IPS DF 19.7 (cell line): Measurements from ENCODE around the gene A3GALT2.
"Not testable (repeated sequence)": the region's sequence is repeated elsewhere in the genome, so short reads cannot be mapped to it uniquely, and the experiment has no call there.

Experiments
- DNase-seq: peaks from one replicate; pipeline ENCODE4 v3.0.0-alpha.2; 2013; ENCODE audit warnings: low read depth, low spot score

The A3GALT2 gene

DNA sequence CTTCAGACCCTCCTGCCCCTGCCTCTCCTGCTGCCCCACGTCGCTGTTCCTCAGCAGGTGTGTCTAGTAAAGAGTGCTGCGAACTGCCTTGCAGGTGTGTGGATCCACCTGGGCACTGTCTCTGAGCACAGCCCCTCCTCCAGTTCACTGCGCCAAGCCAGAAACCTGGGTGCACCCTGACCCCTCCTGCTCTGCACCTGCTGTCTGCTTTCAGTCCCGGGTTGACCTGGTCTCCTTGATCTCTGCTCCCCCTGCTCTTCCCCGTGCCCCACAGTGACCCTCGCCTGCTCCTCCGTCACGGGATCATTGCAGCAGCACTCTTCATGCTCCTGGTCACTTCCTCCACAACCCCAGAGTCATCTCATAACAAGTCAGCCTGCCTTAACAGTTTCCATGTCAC, 6.5 kb downstream of the A3GALT2 start:
- DNase-seq: no peak

GRCh38 chr1:33312413-33312749, 8.5 kb downstream of the A3GALT2 start:
- no peak for DNase-seq

- no peak for DNase-seq
Measured at GRCh38 chr1:33311706-33312412, 9.0 kb downstream of the A3GALT2 start.

DNA sequence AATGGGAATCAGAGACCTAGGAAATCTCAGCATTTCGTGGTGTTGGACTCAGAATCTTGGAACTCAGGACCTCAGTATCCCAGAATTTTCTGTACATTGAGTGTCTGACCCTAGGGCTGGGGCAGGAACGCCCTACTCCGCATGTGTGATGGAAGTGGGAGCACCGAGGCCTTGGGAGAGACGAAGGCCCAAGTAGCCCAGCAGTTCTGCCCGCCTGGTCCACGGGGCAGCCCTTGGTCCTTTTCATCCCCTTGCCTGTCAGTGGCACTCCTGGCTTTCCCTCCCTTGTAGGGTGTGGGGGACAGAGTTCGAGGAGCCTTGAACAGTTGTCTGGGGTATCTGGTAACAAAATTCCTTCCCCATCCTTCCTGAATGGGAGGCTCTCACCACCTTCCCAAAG, 10.2 kb downstream of the A3GALT2 start:
- DNase-seq: no peak

GRCh38 chr1:33309351-33309750, 11.5 kb downstream of the A3GALT2 start:
- not testable (repeated sequence) for DNase-seq

DNA sequence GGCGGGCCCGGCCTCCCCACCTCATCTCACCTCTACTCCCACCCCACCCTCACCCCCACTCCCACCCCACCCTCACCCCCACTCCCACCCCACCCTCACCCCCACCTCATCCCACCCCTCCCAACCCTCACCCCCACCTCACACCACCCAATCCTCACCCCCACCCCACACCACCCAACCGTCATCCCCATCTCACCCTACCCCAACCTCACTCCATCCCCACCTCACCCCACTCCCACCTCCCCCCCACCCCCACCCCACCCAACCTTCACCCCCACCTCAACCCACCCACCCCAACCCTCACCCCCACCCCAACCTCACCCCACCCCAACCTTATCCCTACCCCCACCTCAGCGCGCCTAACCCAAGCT, 13.4 kb downstream of the A3GALT2 start:
- no peak for DNase-seq

- no peak for DNase-seq
Measured at GRCh38 chr1:33306653-33307493, 14.0 kb downstream of the A3GALT2 start.

GRCh38 chr1:33305816-33306652, 14.9 kb downstream of the A3GALT2 start:
- no peak for DNase-seq

DNA sequence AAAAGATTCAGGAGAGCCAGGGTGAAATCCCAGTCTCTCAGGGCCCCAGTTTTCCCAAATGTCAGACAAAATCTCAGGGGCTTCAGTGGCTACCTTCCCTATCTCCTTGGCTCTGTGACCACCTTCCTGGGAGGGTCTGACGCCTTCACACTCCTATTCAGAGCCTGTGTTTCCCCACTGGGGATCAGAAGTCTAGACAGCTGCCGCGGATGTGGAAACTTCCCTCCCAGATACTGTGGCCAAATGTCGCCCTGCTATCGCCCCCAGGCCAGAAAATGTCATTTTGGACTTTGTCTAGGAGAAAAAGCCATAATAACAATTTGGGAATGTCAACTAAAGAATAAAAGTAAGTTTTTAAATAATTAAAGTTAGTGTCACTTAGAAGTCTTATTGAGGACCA, 15.9 kb downstream of the A3GALT2 start:
- DNase-seq: no peak

DNA sequence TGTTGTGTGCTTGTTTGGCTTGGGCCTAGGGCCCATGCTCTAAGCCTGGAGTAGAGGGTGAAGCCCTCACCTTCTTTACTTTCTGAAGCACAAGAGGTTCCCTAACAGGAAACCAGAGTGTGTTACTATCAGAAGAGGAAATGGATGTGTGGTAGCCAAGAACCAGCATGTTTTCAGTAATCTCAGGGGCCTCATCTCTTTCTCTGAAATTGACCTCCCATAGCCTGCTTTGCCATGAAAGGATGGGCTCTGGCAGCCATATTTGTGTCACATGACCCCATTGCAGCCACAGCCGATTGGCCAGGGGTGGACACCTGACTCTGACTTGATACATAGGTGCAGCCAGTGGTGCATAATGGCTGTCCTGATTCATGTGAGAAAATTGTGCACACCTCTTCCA, 18.6 kb downstream of the A3GALT2 start:
- no peak for DNase-seq

GRCh38 chr1:33301273-33301984, 19.5 kb downstream of the A3GALT2 start:
- DNase-seq: no peak

- DNase-seq: no peak
Measured at GRCh38 chr1:33300673-33301072, 20.2 kb downstream of the A3GALT2 start.

DNA sequence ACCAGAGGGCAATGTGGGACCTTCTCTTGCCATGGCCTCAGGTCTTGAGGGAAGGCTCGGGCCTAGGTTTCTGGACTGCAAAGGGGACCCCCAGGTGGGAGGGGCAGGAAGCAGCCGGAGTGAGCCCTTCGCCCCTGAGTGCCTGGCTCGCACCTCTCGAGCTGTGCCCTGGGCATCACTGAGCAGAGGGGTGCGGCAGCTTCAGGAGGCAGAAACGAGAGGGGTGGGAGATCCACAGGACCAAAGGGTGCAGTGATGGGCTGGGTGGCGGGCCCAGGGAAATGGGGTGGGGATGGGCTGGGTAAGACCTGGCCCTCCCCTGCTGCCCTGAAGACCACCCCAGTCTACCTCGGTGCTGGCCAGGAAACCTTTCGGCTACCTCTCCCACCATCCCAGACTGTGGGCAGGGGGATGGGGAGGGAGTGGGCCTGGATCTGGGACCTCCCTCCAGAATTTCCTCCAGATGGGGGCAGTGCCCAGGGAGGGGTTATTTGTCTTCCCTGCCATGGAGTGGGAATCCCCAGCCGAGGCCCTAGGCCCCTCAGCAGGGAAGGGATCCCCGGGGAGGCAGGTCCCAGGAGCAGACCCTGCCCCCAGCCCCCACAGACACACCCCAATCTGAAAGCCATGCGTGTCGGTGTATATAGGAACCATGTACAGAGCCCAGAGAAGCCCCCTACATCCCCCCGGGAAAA, 21.3 kb downstream of the A3GALT2 start:
- no peak for DNase-seq

GRCh38 chr1:33298623-33299277, 22.1 kb downstream of the A3GALT2 start:
- DNase-seq: peak; percentile 30

- DNase-seq: no peak
Measured at GRCh38 chr1:33297911-33298622, 22.8 kb downstream of the A3GALT2 start.

DNA sequence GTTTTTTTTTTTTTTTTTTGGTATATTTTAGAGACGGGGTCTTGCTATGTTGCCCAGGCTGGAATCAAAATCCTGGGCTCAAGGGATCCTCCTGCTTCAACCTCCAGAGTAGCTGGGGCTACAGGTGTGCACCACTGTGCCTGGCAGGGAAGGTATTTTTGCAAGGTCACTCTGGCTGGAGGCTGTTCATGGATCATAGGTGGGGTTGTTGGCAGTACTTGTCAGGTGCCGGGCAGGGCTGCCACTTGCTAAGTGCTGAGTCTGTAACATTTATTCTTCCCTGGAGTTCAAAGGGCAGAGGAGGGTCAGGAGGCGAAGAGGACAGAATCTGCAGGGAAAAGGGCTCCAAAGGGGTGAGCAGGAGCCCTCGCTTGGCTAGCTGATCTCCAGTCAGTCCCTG, 24.1 kb downstream of the A3GALT2 start:
- DNase-seq: no peak

DNA sequence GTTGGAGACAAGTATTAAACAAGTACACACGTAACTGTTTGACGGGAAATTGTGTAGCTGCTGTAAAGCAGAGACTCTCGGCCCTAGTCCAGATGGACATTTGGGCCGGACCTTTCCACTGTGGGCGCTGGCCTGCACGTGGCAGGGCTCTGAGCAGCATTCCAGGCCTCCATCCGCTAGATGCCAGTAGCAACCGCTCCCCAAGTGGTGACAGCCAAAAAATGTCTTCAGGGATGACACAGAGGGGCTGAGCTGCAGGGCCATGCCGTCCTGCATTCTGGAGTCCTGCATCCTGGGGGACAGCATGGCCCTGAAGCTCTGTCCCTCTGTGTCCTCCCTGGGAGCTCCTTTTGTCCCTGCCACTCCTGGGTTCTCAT, 24.8 kb downstream of the A3GALT2 start:
- no peak for DNase-seq

DNA sequence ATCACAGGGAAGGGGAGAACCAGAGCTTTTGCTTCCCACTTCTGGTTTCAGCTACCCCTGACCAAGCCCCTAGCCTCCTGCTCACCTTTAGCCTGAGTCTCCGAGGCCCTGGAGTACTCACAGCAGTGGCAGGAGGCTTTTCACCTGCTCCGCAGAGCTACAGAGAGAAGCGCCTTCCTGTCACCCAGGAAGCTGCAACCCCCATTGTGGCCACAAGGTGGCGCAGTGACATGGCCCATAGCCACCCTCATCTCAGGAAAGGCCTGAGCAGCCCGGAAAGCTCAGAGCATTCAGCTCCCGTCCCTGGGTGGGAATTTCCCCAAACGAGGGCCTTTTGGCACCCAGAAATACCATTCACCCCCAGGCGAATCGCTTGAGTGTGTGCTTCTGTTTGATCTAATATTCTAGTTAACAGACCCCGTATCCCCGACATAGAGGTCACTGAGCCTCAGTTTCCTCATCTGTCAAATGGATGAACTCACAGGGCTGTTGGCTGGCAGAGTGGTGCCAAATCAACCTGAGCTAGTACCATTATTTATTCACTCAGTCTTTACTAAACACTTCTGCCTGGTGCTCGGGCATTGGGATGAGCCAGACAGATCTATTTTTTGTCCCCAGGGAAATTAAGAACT, 25.3 kb downstream of the A3GALT2 start:
- DNase-seq: peak; percentile 54

- no peak for DNase-seq
Measured at GRCh38 chr1:33295023-33295422, 25.9 kb downstream of the A3GALT2 start.
